Cardiac septum (tissue), 1 donor: Measurements from ENCODE around the gene GRK4. TPM values are rescaled to one million over a fixed set of nuclear protein-coding genes. Genes with fewer than 3 reads are reported as not detected.

Experiments used
- DNase-seq: peaks from one replicate; pipeline ENCODE4 v3.0.0-alpha.2; 2020; ENCODE audit warnings: low spot score
- intact Hi-C: fragments of 100-400 bp; cut with DNase I; formaldehyde crosslinking; loops from one replicate; pipeline ENCODE4 v1.14.0; 2022
- total RNA-seq: library from RNA; stranded (reverse); fragmentation: NEBNext Ultra II Directional; extraction: Animal tissue kit (Norgen Biotek cat#: 25700); gene quantifications from one replicate; pipeline ENCODE4 v1.2.1, GENCODE V29; 2021
- donor health status: DM: no; HTN: no; CAD: no.

Gene GRK4
- total RNA-seq, 1 donor from 2014 or later: 13.5 TPM

GRCh38 chr4:3077796-3078195 is 114.4 kb downstream of the GRK4 start:
- DNase-seq: no peak
- intact Hi-C loops: loop anchor here (10.0 kb wide), 1 partner anchor 877 kb away; no protein-coding TSS in a partner anchor

- intact Hi-C loops: loop anchor here (10.0 kb wide), 1 partner anchor 875 kb away; no protein-coding TSS in a partner anchor
- DNase-seq: no peak
These were observed 116.3 kb downstream of the GRK4 start for GRCh38 chr4:3079694-3080123.

GRCh38 chr4:3082925-3083515 is 119.6 kb downstream of the GRK4 start:
- intact Hi-C loops: no loop called here
- no peak for DNase-seq

- intact Hi-C loops: no loop called here
- no peak for DNase-seq
These were observed 120.4 kb downstream of the GRK4 start for GRCh38 chr4:3083732-3084131.

- intact Hi-C loops: no loop called here
- no peak for DNase-seq
These were observed 122.7 kb downstream of the GRK4 start for GRCh38 chr4:3085948-3086670.

GRCh38 chr4:3087115-3087797 is 123.9 kb downstream of the GRK4 start:
- intact Hi-C loops: no loop called here
- no peak for DNase-seq

Other genes with a start within 250 kb of the GRK4 start
- 22.6 TPM for gene TNIP2, start 207.2 kb upstream of the GRK4 start, total RNA-seq
- 19.1 TPM for gene SH3BP2, start 170.5 kb upstream of the GRK4 start, total RNA-seq
- 213 TPM for gene ADD1, start 119.7 kb upstream of the GRK4 start, total RNA-seq
- 16.1 TPM for gene NOP14, start 165 bp upstream of the GRK4 start, total RNA-seq
- not detected for gene HTT-AS, start 111.0 kb downstream of the GRK4 start, total RNA-seq
- gene HTT, start 111.1 kb downstream of the GRK4 start, total RNA-seq: 35.1 TPM